ENCODE measurements around the gene NFATC1.

Gene NFATC1

DNA sequence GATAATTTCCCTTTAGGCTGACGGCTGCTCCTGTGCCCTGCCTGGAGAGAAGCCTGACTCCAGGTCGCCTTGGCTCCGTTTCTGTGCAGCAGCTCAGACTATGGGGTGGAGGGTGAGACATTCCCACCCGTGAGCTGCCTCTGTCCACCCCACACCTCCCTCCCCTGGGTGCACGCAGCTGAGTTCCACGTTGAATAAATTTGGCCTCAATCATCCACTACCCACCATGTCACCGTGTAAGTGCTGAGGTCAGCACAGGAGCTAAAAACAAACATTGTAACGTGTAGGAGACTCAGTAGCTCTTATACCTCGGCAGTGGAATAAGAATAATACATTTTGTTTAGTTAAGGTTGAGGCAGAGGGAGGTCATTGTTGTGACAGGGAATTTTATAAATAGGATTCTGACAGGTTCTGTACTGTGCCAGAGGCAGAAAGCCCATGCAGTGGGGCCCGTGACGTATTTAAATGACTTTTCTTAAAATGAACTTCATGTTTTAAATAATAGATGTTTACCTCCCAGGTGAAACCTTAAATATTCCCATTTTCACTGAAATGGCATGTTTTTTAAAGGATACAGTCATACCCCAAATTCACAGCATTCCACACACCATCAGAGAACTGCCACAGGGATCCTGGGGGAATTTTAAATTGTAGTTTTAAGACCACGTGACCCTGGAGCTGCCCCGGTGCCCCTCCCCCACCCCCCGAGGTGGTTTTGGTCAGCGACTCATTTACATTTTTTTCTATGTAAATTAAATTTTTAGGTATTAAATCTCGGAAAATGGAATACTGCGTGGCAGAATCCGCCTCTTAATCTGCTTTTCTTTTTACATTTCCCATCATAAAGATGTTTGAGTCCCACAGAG, 50.2 kb downstream of the NFATC1 start:
- DNase-seq, result no peak

DNA sequence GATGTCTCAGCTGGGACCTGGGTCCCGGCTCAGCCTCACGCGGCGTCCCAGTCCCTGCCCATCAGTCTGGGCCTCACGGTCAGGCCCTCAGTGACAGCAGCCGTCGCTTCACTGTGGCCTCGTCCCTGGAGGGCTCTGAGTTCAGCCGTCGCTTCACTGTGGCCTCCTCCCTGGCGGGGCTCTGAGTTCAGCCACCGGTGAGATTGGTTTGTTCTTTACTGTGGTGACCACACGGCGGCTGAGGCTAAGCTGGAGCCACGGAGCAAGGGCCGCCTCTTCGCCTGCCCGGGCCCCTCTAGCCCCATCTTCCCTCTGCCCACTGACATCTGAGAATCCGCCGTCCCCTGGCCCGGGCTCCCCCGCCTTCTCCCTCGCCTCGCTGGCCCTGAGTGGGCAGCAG, 51.2 kb downstream of the NFATC1 start:
- no peak for DNase-seq

GRCh38 chr18:79447703-79448367, 52.1 kb downstream of the NFATC1 start:
- no peak for DNase-seq

- no peak for DNase-seq
Measured at GRCh38 chr18:79448621-79449020, 52.9 kb downstream of the NFATC1 start.

GRCh38 chr18:79449551-79450288, 54.0 kb downstream of the NFATC1 start:
- DNase-seq, result no peak

GRCh38 chr18:79450289-79451080, 54.8 kb downstream of the NFATC1 start:
- no peak for DNase-seq

- no peak for DNase-seq
Measured at GRCh38 chr18:79451237-79452125, 55.8 kb downstream of the NFATC1 start.

- DNase-seq, result no peak
Measured at GRCh38 chr18:79452190-79452990, 56.7 kb downstream of the NFATC1 start.

- DNase-seq, result no peak
Measured at GRCh38 chr18:79452991-79453645, 57.4 kb downstream of the NFATC1 start.

GRCh38 chr18:79453816-79454735, 58.3 kb downstream of the NFATC1 start:
- DNase-seq, result no peak

GRCh38 chr18:79455261-79455660, 59.5 kb downstream of the NFATC1 start:
- DNase-seq, result no peak

DNA sequence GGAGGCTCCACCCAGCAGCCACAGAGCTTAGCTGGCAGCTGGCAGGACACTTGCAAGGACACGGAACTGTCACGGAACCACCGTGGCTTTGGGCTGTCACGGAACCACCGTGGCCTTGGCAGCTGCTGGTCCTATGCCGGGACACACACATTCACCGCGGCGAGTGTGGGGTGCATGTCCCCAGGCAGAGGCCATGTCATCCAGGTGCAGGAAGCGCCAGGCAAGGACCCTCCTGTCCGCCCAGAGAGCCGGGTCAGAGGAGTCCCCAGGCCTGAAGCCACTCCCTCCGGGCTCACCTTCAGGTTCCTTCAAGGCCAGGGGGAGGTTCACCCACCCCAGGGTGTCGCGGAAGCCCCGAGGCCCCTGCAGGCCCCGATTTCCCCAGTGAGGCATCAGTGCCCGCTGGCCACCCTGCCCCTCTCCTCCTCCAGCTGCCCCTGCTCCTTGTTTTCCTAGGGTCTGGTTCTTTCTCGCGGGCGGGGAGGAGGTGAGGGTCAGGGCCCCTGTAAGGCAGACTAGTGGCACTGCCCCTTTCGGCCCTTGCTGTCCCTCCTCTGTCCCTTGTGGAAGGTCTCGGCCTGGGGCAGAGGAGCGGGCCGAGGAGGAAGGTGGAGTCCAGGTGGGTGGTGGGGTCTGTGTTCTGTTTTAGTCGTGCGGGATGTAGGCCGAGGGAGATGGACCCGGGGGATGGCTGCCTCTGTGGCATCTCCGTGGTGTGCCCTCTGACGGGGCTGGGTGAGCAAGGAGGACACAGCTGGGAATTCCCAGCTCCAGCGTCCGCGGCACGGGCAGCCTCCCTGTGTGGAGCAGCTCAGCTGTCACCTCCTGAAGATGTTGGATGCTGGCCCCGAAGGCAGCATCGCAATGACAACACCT, 60.6 kb downstream of the NFATC1 start:
- no peak for DNase-seq

GRCh38 chr18:79457239-79457638, 61.5 kb downstream of the NFATC1 start:
- DNase-seq, result no peak

DNA sequence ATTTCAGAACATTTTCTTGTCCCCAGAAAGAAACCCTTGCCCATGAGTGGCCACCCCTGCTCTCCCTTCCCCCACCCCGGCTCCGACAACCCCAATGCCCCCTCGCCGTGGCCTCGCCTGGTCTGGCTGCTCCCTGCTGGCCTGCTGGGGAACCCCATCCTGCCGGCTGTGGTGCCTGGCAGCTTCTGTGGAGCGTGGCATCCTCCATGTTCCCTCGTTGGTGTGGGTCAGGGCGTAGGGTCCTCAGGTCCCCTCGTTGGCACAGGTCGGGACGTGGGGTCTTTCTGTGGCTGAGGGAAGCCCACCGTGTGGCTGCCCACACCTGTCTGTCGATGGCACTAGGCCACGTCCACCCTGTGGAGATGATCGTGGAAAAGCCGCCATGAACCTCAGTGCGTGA, 61.9 kb downstream of the NFATC1 start:
- no peak for DNase-seq

GRCh38 chr18:79458131-79458838, 62.6 kb downstream of the NFATC1 start:
- DNase-seq, result no peak

GRCh38 chr18:79458917-79459803, 63.4 kb downstream of the NFATC1 start:
- no peak for DNase-seq

All from activated CD4-positive, alpha-beta T cell treated with anti-CD3 and anti-CD28 coated beads, Interleukin-2, amount 50 U/mL, for 4 hours (primary cell).